ACC112 (cell line): ENCODE data around the gene FYB1.
A peak's percentile ranks its signal among the peaks of the same experiment; 100 is the strongest.

Experiments used
- H2AFZ ChIP-seq: fragments of 200-600 bp; sonication (generic); one replicate; pipeline ENCODE4 v1.6.0; 2017; ENCODE audit warnings: antibody characterized with exemption, low read length; ENCODE audit not compliant: unreplicated experiment
- H3K27ac ChIP-seq: fragments of 200-600 bp; sonication (generic); 2 replicates; pipeline ENCODE4 v1.5.1; 2014; ENCODE audit warnings: low read depth, mild to moderate bottlenecking, antibody characterized with exemption, low read length, moderate library complexity
- H3K27me3 ChIP-seq: fragments of 200-600 bp; sonication (generic); 2 replicates; pipeline ENCODE4 v1.6.1; 2014; ENCODE audit warnings: mild to moderate bottlenecking, antibody characterized with exemption, low read length, moderate library complexity, mixed read lengths; ENCODE audit not compliant: insufficient read depth
- H3K36me3 ChIP-seq: fragments of 200-600 bp; sonication (generic); 2 replicates; pipeline ENCODE4 v1.6.1; 2016; ENCODE audit warnings: mild to moderate bottlenecking, antibody characterized with exemption, low read length, moderate library complexity, mixed read lengths; ENCODE audit not compliant: insufficient read depth
- H3K4me1 ChIP-seq: fragments of 200-600 bp; sonication (generic); one replicate; pipeline ENCODE4 v1.6.1; 2016; ENCODE audit warnings: low read length, mixed read lengths; ENCODE audit not compliant: insufficient read depth, unreplicated experiment, control insufficient read depth
- H3K4me3 ChIP-seq: fragments of 200-600 bp; sonication (generic); 2 replicates; pipeline ENCODE4 v1.5.1; 2014; ENCODE audit warnings: mild to moderate bottlenecking, low read depth, low read length
- H3K79me2 ChIP-seq: fragments of 200-600 bp; sonication (generic); one replicate; pipeline ENCODE4 v1.6.0; 2016; ENCODE audit warnings: low read length; ENCODE audit not compliant: control insufficient read depth, unreplicated experiment, insufficient read depth

The FYB1 gene

GRCh38 chr5:39138892-39139291 is 80.5 kb downstream of the FYB1 start:
- H3K36me3 ChIP-seq = no peaks in the 10 kb centered on the region
- H3K79me2 ChIP-seq = no peaks in the 10 kb centered on the region
- H2AFZ ChIP-seq = no peak overlapping the region
- H3K4me1 ChIP-seq = peaks cover 30% of the 10 kb centered on the region
- H3K27me3 ChIP-seq = no peaks in the 10 kb centered on the region
- peak overlapping the region; percentile 86 for H3K27ac ChIP-seq
- no peak overlapping the region for H3K4me3 ChIP-seq

DNA sequence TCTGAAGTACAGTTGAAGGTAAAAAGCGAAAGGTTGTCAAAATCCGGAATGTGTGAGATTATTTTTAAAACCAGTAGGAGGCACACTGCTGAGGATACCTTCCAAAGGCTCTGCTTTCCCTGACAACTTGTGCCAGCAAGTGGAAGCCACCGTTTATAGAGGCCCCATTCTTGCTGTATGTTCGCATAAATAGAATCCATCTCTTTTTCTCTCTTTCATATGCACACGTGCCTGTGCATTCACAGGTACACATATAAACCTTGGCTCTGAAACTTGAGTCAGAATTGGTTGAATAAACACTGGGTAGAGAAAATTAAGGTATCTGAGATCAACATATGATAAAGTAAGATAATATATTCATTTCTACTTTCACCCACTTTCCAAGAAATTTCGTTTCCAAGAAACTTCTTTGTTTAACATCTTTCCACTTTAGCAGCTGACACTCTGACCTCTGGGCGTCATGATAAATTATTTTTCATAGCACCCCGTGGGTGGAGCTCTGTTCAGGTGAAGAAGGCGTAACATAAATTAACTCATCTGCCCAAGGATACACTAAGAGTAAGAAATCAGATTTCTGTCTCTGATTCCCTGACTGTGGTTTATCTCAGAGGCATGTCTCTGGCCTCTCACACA is 81.4 kb downstream of the FYB1 start:
- Histone ChIP-seq H3K4me3 (no peak overlapping the region), H3K27ac (peak overlapping the region; percentile 86)

GRCh38 chr5:39137391-39137790 is 82.0 kb downstream of the FYB1 start:
- Histone ChIP-seq H3K27ac (no peak overlapping the region), H2AFZ (no peak overlapping the region), H3K4me1 (peaks cover 30% of the 10 kb centered on the region), H3K4me3 (no peak overlapping the region), H3K27me3 (no peaks in the 10 kb centered on the region), H3K36me3 (no peaks in the 10 kb centered on the region), H3K79me2 (no peaks in the 10 kb centered on the region)

More for the DNA sequence above, 81.4 kb downstream of the FYB1 start:
- Histone ChIP-seq H3K4me1 (peaks cover 30% of the 10 kb centered on the region), H2AFZ (peak overlapping the region; percentile 10), H3K27me3 (no peaks in the 10 kb centered on the region), H3K79me2 (no peaks in the 10 kb centered on the region), H3K36me3 (no peaks in the 10 kb centered on the region)

- Histone ChIP-seq H3K27me3 (no peaks in the 10 kb centered on the region), H2AFZ (no peak overlapping the region), H3K79me2 (no peaks in the 10 kb centered on the region), H3K4me3 (no peak overlapping the region), H3K4me1 (peaks cover under 1% of the 10 kb centered on the region), H3K36me3 (no peaks in the 10 kb centered on the region), H3K27ac (no peak overlapping the region)
Observed at GRCh38 chr5:39132792-39133191, 86.6 kb downstream of the FYB1 start.

DNA sequence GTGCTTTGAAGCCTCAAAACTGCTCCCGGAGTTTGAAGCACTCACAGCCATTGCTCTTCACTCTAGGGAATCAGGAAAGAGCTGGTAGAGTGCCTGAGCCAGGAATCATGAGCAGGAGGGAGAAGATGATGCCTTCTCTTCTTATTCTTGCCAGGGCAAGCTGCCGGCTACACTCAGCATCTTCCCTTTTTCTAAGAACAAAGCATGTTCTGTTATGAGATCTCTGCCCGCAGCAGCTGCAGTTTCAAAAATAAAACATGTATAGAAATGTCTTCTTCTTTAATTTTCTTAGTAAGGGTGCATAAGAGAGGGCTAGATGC is 87.3 kb downstream of the FYB1 start:
- H2AFZ ChIP-seq = no peak overlapping the region

GRCh38 chr5:39131210-39132127 is 87.9 kb downstream of the FYB1 start:
- H3K36me3 ChIP-seq = no peaks in the 10 kb centered on the region
- H3K27me3 ChIP-seq = no peaks in the 10 kb centered on the region
- no peak overlapping the region for H3K4me3 ChIP-seq
- no peak overlapping the region for H2AFZ ChIP-seq
- no peaks in the 10 kb centered on the region for H3K79me2 ChIP-seq
- H3K4me1 ChIP-seq = no peaks in the 10 kb centered on the region
- no peak overlapping the region for H3K27ac ChIP-seq

More for the DNA sequence above, 87.3 kb downstream of the FYB1 start:
- Histone ChIP-seq H3K27ac (no peak overlapping the region), H3K79me2 (no peaks in the 10 kb centered on the region), H3K27me3 (no peaks in the 10 kb centered on the region), H3K36me3 (no peaks in the 10 kb centered on the region), H3K4me3 (no peak overlapping the region), H3K4me1 (no peaks in the 10 kb centered on the region)

DNA sequence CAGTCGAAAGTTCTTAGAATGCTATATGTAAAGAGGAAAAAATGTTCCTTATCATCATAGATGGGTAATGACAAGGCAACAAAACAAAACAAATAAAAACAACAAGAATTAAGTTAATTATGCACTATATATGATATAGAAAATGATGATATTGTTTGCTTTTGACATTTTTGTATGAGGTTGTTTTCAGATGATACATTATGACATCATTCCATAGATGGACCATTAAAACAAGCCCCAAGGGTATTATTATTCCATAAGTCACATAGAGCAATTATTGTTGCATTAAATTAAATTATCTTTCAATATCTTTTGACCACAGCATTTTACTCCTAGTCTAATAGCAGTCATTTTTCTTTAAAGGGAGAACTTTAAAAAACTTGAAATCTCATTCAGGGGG is 88.6 kb downstream of the FYB1 start:
- H2AFZ ChIP-seq = no peak overlapping the region
- no peaks in the 10 kb centered on the region for H3K36me3 ChIP-seq
- H3K27ac ChIP-seq = no peak overlapping the region
- H3K27me3 ChIP-seq = no peaks in the 10 kb centered on the region
- H3K79me2 ChIP-seq = no peaks in the 10 kb centered on the region
- H3K4me1 ChIP-seq = no peaks in the 10 kb centered on the region
- H3K4me3 ChIP-seq = no peak overlapping the region

DNA sequence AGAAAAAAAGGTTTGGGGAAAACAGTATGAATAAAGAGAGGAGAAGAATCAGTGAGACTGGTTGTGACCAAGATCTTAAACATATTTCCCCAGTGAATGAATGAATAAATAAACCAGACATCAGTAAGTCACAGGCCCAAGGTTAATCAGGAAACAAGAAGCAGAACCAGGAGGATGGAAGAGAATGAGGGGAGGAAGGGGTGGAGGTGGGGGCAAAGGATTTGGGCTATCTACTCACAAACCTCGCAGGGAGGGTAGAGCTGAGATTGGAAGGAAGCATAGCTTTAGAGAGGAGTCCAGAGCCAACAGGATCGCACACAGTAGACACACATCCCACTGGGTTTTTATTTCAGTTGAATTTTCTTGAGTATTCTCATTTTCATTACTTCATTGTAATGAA is 97.4 kb downstream of the FYB1 start:
- no peak overlapping the region for H3K27ac ChIP-seq
- H3K4me1 ChIP-seq = peaks cover 7% of the 10 kb centered on the region
- H3K27me3 ChIP-seq = no peaks in the 10 kb centered on the region
- H3K4me3 ChIP-seq = no peak overlapping the region
- no peaks in the 10 kb centered on the region for H3K36me3 ChIP-seq
- H3K79me2 ChIP-seq = no peaks in the 10 kb centered on the region
- H2AFZ ChIP-seq = no peak overlapping the region

GRCh38 chr5:39121315-39121714 is 98.0 kb downstream of the FYB1 start:
- H3K79me2 ChIP-seq = no peaks in the 10 kb centered on the region
- H2AFZ ChIP-seq = peak overlapping the region; percentile 39
- no peak overlapping the region for H3K4me3 ChIP-seq
- H3K27me3 ChIP-seq = no peaks in the 10 kb centered on the region
- peaks cover 13% of the 10 kb centered on the region for H3K4me1 ChIP-seq
- H3K36me3 ChIP-seq = no peaks in the 10 kb centered on the region
- H3K27ac ChIP-seq = no peak overlapping the region

- Histone ChIP-seq H3K4me1 (peaks cover 21% of the 10 kb centered on the region), H3K27ac (no peak overlapping the region), H3K36me3 (no peaks in the 10 kb centered on the region), H3K4me3 (no peak overlapping the region), H2AFZ (no peak overlapping the region), H3K27me3 (no peaks in the 10 kb centered on the region), H3K79me2 (no peaks in the 10 kb centered on the region)
Observed at GRCh38 chr5:39120052-39120420, 99.3 kb downstream of the FYB1 start.
